IMR-90 (cell line): ENCODE measurements around the gene SLC4A1. TPM values are rescaled to one million over a fixed set of nuclear protein-coding genes. Genes with fewer than 3 reads are reported as not detected.

Experiments
- ATAC-seq: fragments of 200-7000 bp; cut with Tn5 transposase; 2 replicates; pipeline ENCODE4 v1.9.1; 2020; ENCODE audit warnings: low read depth, mild to moderate bottlenecking, moderate library complexity
- BruUV-seq: library from RNA; stranded (reverse); fragments of 400-500 nt; replicated peaks from 2 replicates; lab custom pipeline; 2021; lab: Mats Ljungman, UMichigan
- CTCF ChIA-PET: fragments of 300-600 bp; formaldehyde crosslinking; extraction: SDS; loops from one replicate; lab custom pipeline; 2021; ENCODE audit warnings: antibody characterized with exemption; lab: Yijun Ruan, JAX
- POLR2A ChIA-PET: fragments of 300-600 bp; sonication (Branson Sonifier 250); formaldehyde crosslinking; loops from one replicate; lab custom pipeline; 2022; ENCODE audit warnings: antibody characterized with exemption; ENCODE audit not compliant: unreplicated experiment; lab: Charles Lee
- DNase-seq: peaks from one replicate; pipeline ENCODE4 v3.0.0; 2013
- H2AFZ ChIP-seq: replicated peaks from 2 replicates; pipeline ENCODE3; 2013; ENCODE audit warnings: low read length, mild to moderate bottlenecking; ENCODE audit not compliant: poor library complexity
- H2AK5ac ChIP-seq: 2 replicates; pipeline ENCODE4 v1.6.1; 2013; ENCODE audit warnings: low read depth, low read length, inconsistent platforms
- H2AK9ac ChIP-seq: replicated peaks from 2 replicates; pipeline ENCODE3; 2013; ENCODE audit warnings: mild to moderate bottlenecking, low read depth, low read length, moderate library complexity; ENCODE audit not compliant: poor library complexity
- H2BK120ac ChIP-seq: 2 replicates; pipeline ENCODE4 v1.6.1; 2013; ENCODE audit warnings: low read depth, low read length, inconsistent platforms
- H2BK15ac ChIP-seq: 3 replicates; pipeline ENCODE4 v1.6.1; 2013; ENCODE audit warnings: low read depth, low read length, inconsistent platforms
- H2BK20ac ChIP-seq: 2 replicates; pipeline ENCODE4 v1.6.1; 2013; ENCODE audit warnings: low read depth, mild to moderate bottlenecking, inconsistent platforms, low read length, moderate library complexity
- H2BK5ac ChIP-seq: 2 replicates; pipeline ENCODE4 v1.6.1; 2013; ENCODE audit warnings: mild to moderate bottlenecking, low read depth, low read length, inconsistent platforms; ENCODE audit not compliant: poor library complexity, severe bottlenecking
- H3K14ac ChIP-seq: replicated peaks from 2 replicates; pipeline ENCODE4 v1.6.1; 2013; ENCODE audit warnings: low read depth, low read length, inconsistent platforms
- H3K18ac ChIP-seq: 2 replicates; pipeline ENCODE4 v1.6.1; 2013; ENCODE audit warnings: low read depth, low read length, control low read depth
- H3K23ac ChIP-seq: 2 replicates; pipeline ENCODE4 v1.6.1; 2013; ENCODE audit warnings: low read depth, low read length, inconsistent platforms
- H3K27ac ChIP-seq: 2 replicates; pipeline ENCODE4 v1.5.1; 2013; ENCODE audit warnings: mild to moderate bottlenecking, control low read depth, low read length; ENCODE audit not compliant: insufficient read depth
- H3K27me3 ChIP-seq: 2 replicates; pipeline ENCODE4 v1.6.1; 2013; ENCODE audit warnings: low read length; ENCODE audit not compliant: control insufficient read depth, insufficient read depth
- H3K36me3 ChIP-seq: 2 replicates; pipeline ENCODE4 v1.6.1; 2013; ENCODE audit warnings: low read length, mixed read lengths; ENCODE audit not compliant: control insufficient read depth, insufficient read depth
- H3K4ac ChIP-seq: 2 replicates; pipeline ENCODE4 v1.6.1; 2013; ENCODE audit warnings: low read depth, low read length, inconsistent platforms
- H3K4me1 ChIP-seq: 2 replicates; pipeline ENCODE4 v1.6.1; 2013; ENCODE audit warnings: low read length, mixed read lengths; ENCODE audit not compliant: control insufficient read depth, insufficient read depth
- H3K4me2 ChIP-seq: 2 replicates; pipeline ENCODE4 v1.6.1; 2013; ENCODE audit warnings: low read depth, mild to moderate bottlenecking, control low read depth, low read length, moderate library complexity
- H3K4me3 ChIP-seq: 2 replicates; pipeline ENCODE4 v1.5.1; 2013; ENCODE audit warnings: low read depth, mild to moderate bottlenecking, control low read depth, low read length, moderate library complexity; ENCODE audit not compliant: insufficient read depth
- H3K56ac ChIP-seq: 2 replicates; pipeline ENCODE4 v1.6.1; 2013; ENCODE audit warnings: low read length, inconsistent platforms; ENCODE audit not compliant: insufficient read depth; ENCODE audit errors: extremely low read depth
- H3K79me1 ChIP-seq, 2 experiments: 2 replicates each; pipeline ENCODE4 v1.6.1; 2013; ENCODE audit warnings: low read length in 2 of 2, inconsistent platforms in 1 of 2, low read depth in 1 of 2
- H3K9ac ChIP-seq: 2 replicates; pipeline ENCODE4 v1.6.1; 2013; ENCODE audit warnings: low read depth, low read length, control low read depth
- H3K9me1 ChIP-seq: 2 replicates; pipeline ENCODE4 v1.6.1; 2013; ENCODE audit warnings: low read length, inconsistent platforms; ENCODE audit not compliant: insufficient read depth
- H3K9me3 ChIP-seq: 2 replicates; pipeline ENCODE4 v1.6.1; 2013; ENCODE audit warnings: low read length; ENCODE audit not compliant: control insufficient read depth, insufficient read depth
- H4K20me1 ChIP-seq: 2 replicates; pipeline ENCODE4 v1.6.1; 2013; ENCODE audit warnings: low read length, inconsistent platforms; ENCODE audit not compliant: insufficient read depth
- H4K5ac ChIP-seq: 2 replicates; pipeline ENCODE4 v1.6.1; 2013; ENCODE audit warnings: mild to moderate bottlenecking, low read depth, low read length, control low read depth
- H4K8ac ChIP-seq, 2 experiments: 2 replicates each; pipeline ENCODE4 v1.6.1; 2013; ENCODE audit warnings: low read depth in 2 of 2, low read length in 2 of 2, control low read depth in 1 of 2, inconsistent platforms in 1 of 2
- H4K91ac ChIP-seq: 2 replicates; pipeline ENCODE4 v1.6.1; 2013; ENCODE audit warnings: low read depth, low read length, inconsistent platforms; ENCODE audit not compliant: insufficient read depth
- CHD1 ChIP-seq: IDR thresholded peaks from 2 replicates; pipeline ENCODE4 v1.6.1; 2012; ENCODE audit warnings: low read depth, low read length, improper control_type of control experiment
- FOS ChIP-seq: fragments of 150-350 bp; IDR thresholded peaks from 2 replicates; pipeline ENCODE4 v1.6.1; 2016; ENCODE audit warnings: low read depth, low read length
- MAZ ChIP-seq: IDR thresholded peaks from 2 replicates; pipeline ENCODE4 v1.6.1; 2012; ENCODE audit warnings: low read depth, mild to moderate bottlenecking, low read length, improper control_type of control experiment, moderate library complexity, borderline replicate concordance
- NFE2L2 ChIP-seq: fragments of 150-350 bp; IDR thresholded peaks from 2 replicates; pipeline ENCODE4 v1.6.1; 2016; ENCODE audit warnings: low read depth, mild to moderate bottlenecking, low read length
- RCOR1 ChIP-seq: IDR thresholded peaks from 2 replicates; pipeline ENCODE4 v1.6.1; 2012; ENCODE audit warnings: mild to moderate bottlenecking, low read length, improper control_type of control experiment; ENCODE audit not compliant: insufficient replicate concordance
- WGBS, 2 experiments: methylation state at CpG; one replicate each; pipeline versions ENCODE4 v1.1.5 to v1.1.7; 2013; ENCODE audit warnings: missing lambda C conversion rate in 2 of 2; ENCODE audit not compliant: insufficient read length in 1 of 2; ENCODE audit errors: extremely low coverage in 2 of 2; 5-methylcytosine and 5-hydroxymethylcytosine counted together
- dilution Hi-C: fragments of 300-500 bp; cut with HindIII; formaldehyde crosslinking; loops from one replicate; pipeline ENCODE4 v1.14.3; 2018; ENCODE audit warnings: low sequenced_read_pairs; ENCODE audit not compliant: unreplicated experiment
- in situ Hi-C: fragments of 300-500 bp; cut with MboI; formaldehyde crosslinking; loops from 3 replicates; pipeline ENCODE4 v1.14.3; 2019; ENCODE audit warnings: low sequenced_read_pairs, inconsistent platforms, mixed read lengths
- intact Hi-C: fragments of 100-400 bp; cut with micrococcal nuclease; formaldehyde crosslinking; loops from 2 replicates; pipeline ENCODE4 v1.10.0; 2022
- polyA plus RNA-seq, 3 experiments: library from polyadenylated mRNA; depleted of rRNA; stranded (reverse); fragments of >200 nt; gene quantifications; 2 replicates each; pipeline ENCODE4 v1.2.3, GENCODE V29; 2012; ENCODE audit warnings: low replicate concordance in 1 of 3
- total RNA-seq: library from RNA; depleted of rRNA; stranded (reverse); fragments of >200 nt; gene quantifications from 2 replicates; pipeline ENCODE4 v1.2.3, GENCODE V29; 2012
- TF ChIP-seq, protein P1 (sequence below): conservative IDR thresholded peaks from 2 replicates; pipeline ENCODE4 v1.5.1; 2012; ENCODE audit warnings: mild to moderate bottlenecking, low read depth, low read length, improper control_type of control experiment

SLC4A1 gene
- total and polyA plus RNA-seq, 2 of the 4 experiments (the other 2 are of a cell fraction) = not detected

GRCh38 chr17:44258811-44259351 lies 9.1 kb downstream of the SLC4A1 start:
- H3K27me3 ChIP-seq = peaks cover 64% of the 10 kb centered on the region
- no peak overlapping the region for H2AK9ac ChIP-seq
- H4K8ac ChIP-seq = no peak overlapping the region
- H3K4ac ChIP-seq = no peak overlapping the region
- H3K27ac ChIP-seq = no peak overlapping the region
- no peaks in the 10 kb centered on the region for H3K36me3 ChIP-seq
- H3K4me3 ChIP-seq = no peak overlapping the region
- H3K23ac ChIP-seq = no peak overlapping the region
- H4K20me1 ChIP-seq = no peaks in the 10 kb centered on the region
- in situ Hi-C loops = no loop called here
- H3K14ac ChIP-seq = no peak overlapping the region
- WGBS, 2 experiments = 75% methylated on average over 9 of the region's 17 CpGs; no CpG with 5 or more reads in 1 of the 2 experiments
- ChIA-PET CTCF (no interaction called here), POLR2A (interaction anchor here (0.5 kb wide), 1 partner anchor 12 kb away, joined by 10 read pairs; no protein-coding TSS in a partner anchor)
- no peak overlapping the region for H2BK20ac ChIP-seq
- no peaks in the 10 kb centered on the region for H3K9me1 ChIP-seq
- H4K91ac ChIP-seq = no peak overlapping the region
- H2AFZ ChIP-seq = no peak overlapping the region
- no peak overlapping the region for H2BK120ac ChIP-seq
- no peaks in the 10 kb centered on the region for H3K79me1 ChIP-seq
- no peak overlapping the region for H2BK15ac ChIP-seq
- TF ChIP-seq, protein P1, sequence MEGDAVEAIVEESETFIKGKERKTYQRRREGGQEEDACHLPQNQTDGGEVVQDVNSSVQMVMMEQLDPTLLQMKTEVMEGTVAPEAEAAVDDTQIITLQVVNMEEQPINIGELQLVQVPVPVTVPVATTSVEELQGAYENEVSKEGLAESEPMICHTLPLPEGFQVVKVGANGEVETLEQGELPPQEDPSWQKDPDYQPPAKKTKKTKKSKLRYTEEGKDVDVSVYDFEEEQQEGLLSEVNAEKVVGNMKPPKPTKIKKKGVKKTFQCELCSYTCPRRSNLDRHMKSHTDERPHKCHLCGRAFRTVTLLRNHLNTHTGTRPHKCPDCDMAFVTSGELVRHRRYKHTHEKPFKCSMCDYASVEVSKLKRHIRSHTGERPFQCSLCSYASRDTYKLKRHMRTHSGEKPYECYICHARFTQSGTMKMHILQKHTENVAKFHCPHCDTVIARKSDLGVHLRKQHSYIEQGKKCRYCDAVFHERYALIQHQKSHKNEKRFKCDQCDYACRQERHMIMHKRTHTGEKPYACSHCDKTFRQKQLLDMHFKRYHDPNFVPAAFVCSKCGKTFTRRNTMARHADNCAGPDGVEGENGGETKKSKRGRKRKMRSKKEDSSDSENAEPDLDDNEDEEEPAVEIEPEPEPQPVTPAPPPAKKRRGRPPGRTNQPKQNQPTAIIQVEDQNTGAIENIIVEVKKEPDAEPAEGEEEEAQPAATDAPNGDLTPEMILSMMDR = no peak
- TF ChIP-seq MAZ = no peak
- TF ChIP-seq FOS = no peak
- no peak for TF ChIP-seq NFE2L2
- TF ChIP-seq CHD1 = no peak
- no peak for TF ChIP-seq RCOR1
- no peak overlapping the region for H3K18ac ChIP-seq
- H3K4me2 ChIP-seq = no peak overlapping the region
- H3K4me1 ChIP-seq = no peaks in the 10 kb centered on the region
- intact Hi-C loops = no loop called here
- no peaks in the 10 kb centered on the region for H3K9me3 ChIP-seq
- no peak for DNase-seq
- no peak overlapping the region for H3K9ac ChIP-seq
- no peak overlapping the region for H2BK5ac ChIP-seq
- H3K56ac ChIP-seq = no peak overlapping the region
- no peak overlapping the region for H4K5ac ChIP-seq
- dilution Hi-C loops = no loop called here
- no peak overlapping the region for H2AK5ac ChIP-seq
- no TSS peak for BruUV-seq
- ATAC-seq = no peak
